H1 (cell line): ENCODE results near the gene CCDC182. TPM values are rescaled to one million over a fixed set of nuclear protein-coding genes. Genes with fewer than 3 reads are reported as not detected.

ENCODE experiments used
- CTCF ChIA-PET: fragments of 300-600 bp; sonication (Branson Sonifier 250); formaldehyde crosslinking; loops from one replicate; lab custom pipeline; 2021; ENCODE audit not compliant: partially characterized antibody; lab: Charles Lee
- POLR2A ChIA-PET: fragments of 300-600 bp; sonication (Branson Sonifier 250); formaldehyde crosslinking; loops from one replicate; lab custom pipeline; 2021; ENCODE audit warnings: inconsistent platforms; ENCODE audit not compliant: partially characterized antibody; lab: Charles Lee
- DNase-seq, 2 experiments: peaks; one replicate each; pipeline versions ENCODE4 v3.0.0 to v3.0.0-alpha.2; 2010 to 2022; ENCODE audit warnings: low spot score in 2 of 2, low read depth in 1 of 2, mixed read lengths in 1 of 2
- FAIRE-seq: peaks from 2 replicates; lab custom pipeline; 2011; peaks lifted over from hg19 to GRCh38; lab: Jason Lieb, UNC
- H2AFZ ChIP-seq: 2 replicates; pipeline ENCODE4 v1.8.1; 2012; ENCODE audit warnings: low read length, inconsistent platforms
- H2AK5ac ChIP-seq: 2 replicates; pipeline ENCODE4 v1.6.1; 2013; ENCODE audit warnings: low read depth, low read length
- H2BK120ac ChIP-seq: replicated peaks from 2 replicates; pipeline ENCODE3; 2013; ENCODE audit warnings: low read depth, low read length, inconsistent platforms
- H2BK12ac ChIP-seq: 2 replicates; pipeline ENCODE4 v1.6.1; 2013; ENCODE audit warnings: low read depth, low read length
- H2BK15ac ChIP-seq: 2 replicates; pipeline ENCODE4 v1.6.1; 2013; ENCODE audit warnings: low read length
- H2BK20ac ChIP-seq: 2 replicates; pipeline ENCODE4 v1.6.1; 2013; ENCODE audit warnings: low read length
- H2BK5ac ChIP-seq: 2 replicates; pipeline ENCODE4 v1.6.1; 2013; ENCODE audit warnings: low read depth, low read length
- H3K14ac ChIP-seq: 2 replicates; pipeline ENCODE4 v1.6.1; 2013; ENCODE audit warnings: inconsistent platforms; ENCODE audit not compliant: insufficient read length
- H3K18ac ChIP-seq: 2 replicates; pipeline ENCODE4 v1.6.1; 2013; ENCODE audit warnings: low read length; ENCODE audit errors: extremely low read depth
- H3K23ac ChIP-seq: 2 replicates; pipeline ENCODE4 v1.6.1; 2013; ENCODE audit warnings: inconsistent platforms; ENCODE audit not compliant: insufficient read length
- H3K23me2 ChIP-seq: 2 replicates; pipeline ENCODE4 v1.6.1; 2013; ENCODE audit warnings: low read depth, low read length
- H3K27ac ChIP-seq: 2 replicates; pipeline ENCODE4 v1.6.1; 2011; ENCODE audit warnings: low read depth, low read length, inconsistent platforms
- H3K27me3 ChIP-seq, 4 experiments: replicated peaks in 1 of 4; 1 replicate in 1 of 4; 2 replicates in 3 of 4; pipeline versions ENCODE4 v1.6.1 to v1.8.1; 2011 to 2013; ENCODE audit warnings: low read length in 3 of 4, mild to moderate bottlenecking in 3 of 4, inconsistent platforms in 2 of 4, mixed read lengths in 2 of 4, moderate library complexity in 1 of 4; ENCODE audit not compliant: control insufficient read depth in 3 of 4, insufficient read depth in 3 of 4; ENCODE audit errors: extremely low read depth in 1 of 4
- H3K36me3 ChIP-seq, 4 experiments: 2 replicates each; pipeline versions ENCODE4 v1.6.1 to v1.8.1; 2011 to 2013; ENCODE audit warnings: mild to moderate bottlenecking in 4 of 4, low read length in 3 of 4, moderate library complexity in 2 of 4, control low read depth in 1 of 4, inconsistent platforms in 1 of 4; ENCODE audit not compliant: insufficient read depth in 4 of 4, control insufficient read depth in 2 of 4
- H3K4ac ChIP-seq: replicated peaks from 2 replicates; pipeline ENCODE3; 2013; ENCODE audit warnings: low read length, low read depth, mixed read lengths, inconsistent platforms; ENCODE audit not compliant: insufficient read length
- H3K4me1 ChIP-seq, 4 experiments: replicated peaks in 1 of 4; 1 replicate in 1 of 4; 2 replicates in 3 of 4; pipeline versions ENCODE4 v1.6.1 to v1.8.1; 2011 to 2013; ENCODE audit warnings: low read length in 3 of 4, inconsistent platforms in 2 of 4, mixed read lengths in 1 of 4; ENCODE audit not compliant: insufficient read depth in 4 of 4, control insufficient read depth in 3 of 4
- H3K4me2 ChIP-seq, 2 experiments: 2 replicates each; pipeline versions ENCODE4 v1.6.1 to v1.8.1; 2011 to 2013; ENCODE audit warnings: low read depth in 2 of 2, low read length in 2 of 2, control low read depth in 1 of 2, inconsistent platforms in 1 of 2, mild to moderate bottlenecking in 1 of 2; ENCODE audit not compliant: insufficient read depth in 1 of 2
- H3K4me3 ChIP-seq, 4 experiments: fragments of 200-600, 300-600 bp in 1 of 4; sonication (generic), shearing (Covaris generic), sonication (Bioruptor Twin) in 1 of 4; 2 replicates each; pipeline versions ENCODE4 v1.5.1 to v1.8.1; 2011 to 2016; ENCODE audit warnings: low read length in 4 of 4, low read depth in 3 of 4, control low read depth in 2 of 4, inconsistent platforms in 2 of 4, mild to moderate bottlenecking in 2 of 4, mixed read lengths in 1 of 4, moderate library complexity in 1 of 4; ENCODE audit not compliant: insufficient read depth in 2 of 4; ENCODE audit errors: extremely low read depth in 1 of 4
- H3K56ac ChIP-seq: replicated peaks from 2 replicates; pipeline ENCODE3; 2013; ENCODE audit warnings: low read depth, mild to moderate bottlenecking, mixed read lengths, low read length, inconsistent platforms; ENCODE audit not compliant: insufficient read length
- H3K79me1 ChIP-seq: 2 replicates; pipeline ENCODE4 v1.6.1; 2013; ENCODE audit warnings: low read depth, low read length, control low read depth
- H3K79me2 ChIP-seq, 2 experiments: 2 replicates each; pipeline versions ENCODE4 v1.6.1 to v1.8.1; 2012 to 2013; ENCODE audit warnings: low read length in 2 of 2, mild to moderate bottlenecking in 2 of 2, inconsistent platforms in 1 of 2; ENCODE audit not compliant: insufficient read depth in 2 of 2, control insufficient read depth in 1 of 2
- H3K9ac ChIP-seq, 4 experiments: replicated peaks in 1 of 4; 1 replicate in 1 of 4; 2 replicates in 3 of 4; pipeline versions ENCODE4 v1.6.1 to v1.8.1; 2011 to 2013; ENCODE audit warnings: low read depth in 3 of 4, low read length in 3 of 4, control low read depth in 2 of 4, mild to moderate bottlenecking in 2 of 4, moderate library complexity in 2 of 4, inconsistent platforms in 1 of 4; ENCODE audit errors: extremely low read depth in 1 of 4
- H3K9me3 ChIP-seq, 2 experiments: 2 replicates each; pipeline versions ENCODE4 v1.6.1 to v1.8.1; 2012 to 2013; ENCODE audit warnings: mild to moderate bottlenecking in 2 of 2, moderate library complexity in 2 of 2, control low read depth in 1 of 2, inconsistent platforms in 1 of 2, low read depth in 1 of 2, low read length in 1 of 2, mixed read lengths in 1 of 2; ENCODE audit not compliant: insufficient read depth in 2 of 2
- H4K20me1 ChIP-seq, 2 experiments: replicated peaks in 1 of 2; 2 replicates each; pipeline versions ENCODE3 to v1.8.1; 2011 to 2013; ENCODE audit warnings: inconsistent platforms in 2 of 2, low read length in 2 of 2, mild to moderate bottlenecking in 1 of 2; ENCODE audit not compliant: insufficient read depth in 2 of 2, control insufficient read depth in 1 of 2
- H4K5ac ChIP-seq: 2 replicates; pipeline ENCODE4 v1.6.1; 2013; ENCODE audit warnings: low read length, low read depth, mixed read lengths, inconsistent platforms; ENCODE audit not compliant: insufficient read length
- H4K8ac ChIP-seq: 2 replicates; pipeline ENCODE4 v1.8.0; 2013; ENCODE audit warnings: mild to moderate bottlenecking, moderate library complexity, low read length, inconsistent platforms; ENCODE audit not compliant: insufficient read depth; ENCODE audit errors: extremely low read depth
- H4K91ac ChIP-seq: replicated peaks from 2 replicates; pipeline ENCODE3; 2013; ENCODE audit warnings: low read length, mixed read lengths, inconsistent platforms; ENCODE audit not compliant: insufficient read length
- E2F6 ChIP-seq: IDR thresholded peaks from 2 replicates; pipeline ENCODE4 v1.6.1; 2012; ENCODE audit warnings: inconsistent platforms
- HDAC6 ChIP-seq: IDR thresholded peaks from one replicate; pipeline ENCODE4 v1.7.1; 2012; ENCODE audit warnings: low read depth, mild to moderate bottlenecking, inconsistent platforms, low read length, moderate library complexity
- POLR2AphosphoS5 ChIP-seq: IDR thresholded peaks from 2 replicates; pipeline ENCODE4 v1.6.1; 2011; ENCODE audit warnings: low read depth, low read length
- SAP30 ChIP-seq: fragments of 300-600 bp; sonication (generic); IDR thresholded peaks from 2 replicates; pipeline ENCODE4 v1.7.1; 2012; ENCODE audit warnings: low read length, moderate library complexity, mild to moderate bottlenecking, inconsistent platforms; ENCODE audit not compliant: insufficient read depth, insufficient replicate concordance
- WGBS, 2 experiments: shearing (Covaris generic) in 1 of 2; methylation state at CpG; one replicate each; pipeline versions ENCODE4 v1.1.6 to v1.1.7; 2013 to 2015; ENCODE audit warnings: low lambda C conversion rate in 2 of 2, mixed read lengths in 2 of 2, inconsistent platforms in 1 of 2, low coverage in 1 of 2, missing lambda C conversion rate in 1 of 2; ENCODE audit not compliant: insufficient replicate concordance in 2 of 2, insufficient coverage in 1 of 2, insufficient read length in 1 of 2; ENCODE audit errors: extremely low coverage in 1 of 2, missing lambda C conversion rate in 1 of 2; 5-methylcytosine and 5-hydroxymethylcytosine counted together
- polyA plus RNA-seq, 7 experiments: library from polyadenylated mRNA; depleted of rRNA in 3 of 7; stranded (reverse) in 5 of 7; unstranded in 2 of 7; fragments of >200 nt in 5 of 7; fragments of 200-250 nt in 2 of 7; gene quantifications; 1 replicate in 5 of 7; 2 replicates in 1 of 7; 4 replicates in 1 of 7; pipeline versions ENCODE4 v1.2.1 to v1.2.3, GENCODE V29; 2011 to 2013; ENCODE audit warnings: missing spikeins in 2 of 7, mixed read lengths in 2 of 7
- total RNA-seq: library from RNA; stranded (reverse); fragmentation: NEBNext Ultra II Directional; extraction: Animal tissue kit (Norgen Biotek cat#: 25700); gene quantifications from 2 replicates; pipeline ENCODE4 v1.2.1, GENCODE V29; 2021

CCDC182 gene
- total and polyA plus RNA-seq, 2 of the 8 experiments (the other 6 are each of a cell fraction or from before 2014, with no cell fraction given) = not detected

- no peak overlapping the region for H3K56ac ChIP-seq
- CTCF ChIA-PET = interaction anchor here (1.0 to 2.7 kb wide), 9 partner anchors 9 to 531 kb away, joined by 3 to 28 read pairs (median 4); no protein-coding TSS in a partner anchor
- no peak overlapping the region for H3K4me3 ChIP-seq
- H3K18ac ChIP-seq = no peak overlapping the region
- H2BK20ac ChIP-seq = no peak overlapping the region
- POLR2A ChIA-PET = no interaction called here
- no peaks in the 10 kb centered on the region for H3K9me3 ChIP-seq
- no peak for FAIRE-seq
- H3K27me3 ChIP-seq = no peaks in the 10 kb centered on the region
- H4K8ac ChIP-seq = no peak overlapping the region
- WGBS, 2 experiments = 86% methylated on average over 4 of the region's 4 CpGs; no CpG with 5 or more reads in 1 of the 2 experiments
- no peak overlapping the region for H2BK5ac ChIP-seq
- no peaks in the 10 kb centered on the region for H3K23me2 ChIP-seq
- no peaks in the 10 kb centered on the region; a peak in 1 of 7 replicates for H3K4me1 ChIP-seq
- no peak overlapping the region for H3K9ac ChIP-seq
- H4K20me1 ChIP-seq = no peaks in the 10 kb centered on the region
- no peak for DNase-seq
- no peaks in the 10 kb centered on the region for H3K79me1 ChIP-seq
- no peak overlapping the region for H4K5ac ChIP-seq
- no peak overlapping the region for H2AK5ac ChIP-seq
- no peak overlapping the region for H3K14ac ChIP-seq
- H2BK120ac ChIP-seq = no peak overlapping the region
- H3K23ac ChIP-seq = no peak overlapping the region
- H3K27ac ChIP-seq = no peak overlapping the region
- no peak overlapping the region for H2BK12ac ChIP-seq
- H4K91ac ChIP-seq = no peak overlapping the region
- H3K4me2 ChIP-seq = no peak overlapping the region
- no peak overlapping the region for H2BK15ac ChIP-seq
- H3K4ac ChIP-seq = no peak overlapping the region
- H3K36me3 ChIP-seq = no peaks in the 10 kb centered on the region
- no peaks in the 10 kb centered on the region for H3K79me2 ChIP-seq
- H2AFZ ChIP-seq = no peak overlapping the region
- no peak for TF ChIP-seq E2F6
- TF ChIP-seq SAP30 = no peak
- no peak for TF ChIP-seq HDAC6
- TF ChIP-seq POLR2AphosphoS5 = no peak
Observed at GRCh38 chr17:57773557-57773956, 28.5 kb upstream of the CCDC182 start.
